Measurements from ENCODE around the gene COPZ1.

Gene COPZ1

DNA sequence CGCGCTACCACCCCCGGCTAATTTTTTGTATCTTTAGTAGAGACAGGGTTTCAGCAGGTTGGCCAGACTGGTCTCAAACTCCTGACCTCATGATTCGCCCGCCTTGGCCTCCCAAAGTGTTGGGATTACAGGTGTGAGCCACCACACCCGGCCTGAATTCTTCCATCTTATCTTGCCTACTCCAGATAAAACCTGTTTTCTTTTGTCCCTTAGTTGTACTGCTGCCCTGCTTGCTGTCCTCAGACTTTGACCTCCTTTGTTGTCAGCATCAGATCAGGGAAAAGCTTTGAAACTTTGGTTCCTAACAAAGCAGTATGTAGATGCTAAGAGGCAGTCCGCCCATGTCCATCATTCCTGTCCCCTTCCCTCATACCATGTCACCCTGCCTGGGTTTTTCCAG, 15.9 kb downstream of the COPZ1 start:
- Histone ChIP-seq H3K4me1 (ENCODE audit: low read length) (peaks cover 9% of the 10 kb centered on the region), H3K79me2 (ENCODE audit: low read length) (no peaks in the 10 kb centered on the region), H3K36me3 (replicated peaks; ENCODE audit: low read depth, low read length) (peaks cover 23% of the 10 kb centered on the region), H3K4me2 (ENCODE audit: low read length) (no peak overlapping the region), H3K4me3 (ENCODE audit: low read length) (no peak overlapping the region), H4K20me1 (ENCODE audit: insufficient read depth, low read length) (0 out of 2 replicates have a peak, but pooled peaks cover 14% of the 10 kb centered on the region), H3K27me3 (ENCODE audit: low read depth, low read length) (no peaks in the 10 kb centered on the region), H2AFZ (ENCODE audit: low read depth, low read length) (no peak overlapping the region), H3K27ac (ENCODE audit: low read length) (no peak overlapping the region), H3K9me3 (ENCODE audit: insufficient read depth, low read length) (no peaks in the 10 kb centered on the region), H3K9ac (ENCODE audit: low read length) (no peak overlapping the region)
- TF ChIP-seq, protein P1, sequence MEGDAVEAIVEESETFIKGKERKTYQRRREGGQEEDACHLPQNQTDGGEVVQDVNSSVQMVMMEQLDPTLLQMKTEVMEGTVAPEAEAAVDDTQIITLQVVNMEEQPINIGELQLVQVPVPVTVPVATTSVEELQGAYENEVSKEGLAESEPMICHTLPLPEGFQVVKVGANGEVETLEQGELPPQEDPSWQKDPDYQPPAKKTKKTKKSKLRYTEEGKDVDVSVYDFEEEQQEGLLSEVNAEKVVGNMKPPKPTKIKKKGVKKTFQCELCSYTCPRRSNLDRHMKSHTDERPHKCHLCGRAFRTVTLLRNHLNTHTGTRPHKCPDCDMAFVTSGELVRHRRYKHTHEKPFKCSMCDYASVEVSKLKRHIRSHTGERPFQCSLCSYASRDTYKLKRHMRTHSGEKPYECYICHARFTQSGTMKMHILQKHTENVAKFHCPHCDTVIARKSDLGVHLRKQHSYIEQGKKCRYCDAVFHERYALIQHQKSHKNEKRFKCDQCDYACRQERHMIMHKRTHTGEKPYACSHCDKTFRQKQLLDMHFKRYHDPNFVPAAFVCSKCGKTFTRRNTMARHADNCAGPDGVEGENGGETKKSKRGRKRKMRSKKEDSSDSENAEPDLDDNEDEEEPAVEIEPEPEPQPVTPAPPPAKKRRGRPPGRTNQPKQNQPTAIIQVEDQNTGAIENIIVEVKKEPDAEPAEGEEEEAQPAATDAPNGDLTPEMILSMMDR (IDR thresholded peaks at IDR 0.05; ENCODE audit: low read depth, low read length) = no peak
- no peak for TF ChIP-seq EZH2phosphoT487 (IDR thresholded peaks at IDR 0.05; ENCODE audit: low read depth)

DNA sequence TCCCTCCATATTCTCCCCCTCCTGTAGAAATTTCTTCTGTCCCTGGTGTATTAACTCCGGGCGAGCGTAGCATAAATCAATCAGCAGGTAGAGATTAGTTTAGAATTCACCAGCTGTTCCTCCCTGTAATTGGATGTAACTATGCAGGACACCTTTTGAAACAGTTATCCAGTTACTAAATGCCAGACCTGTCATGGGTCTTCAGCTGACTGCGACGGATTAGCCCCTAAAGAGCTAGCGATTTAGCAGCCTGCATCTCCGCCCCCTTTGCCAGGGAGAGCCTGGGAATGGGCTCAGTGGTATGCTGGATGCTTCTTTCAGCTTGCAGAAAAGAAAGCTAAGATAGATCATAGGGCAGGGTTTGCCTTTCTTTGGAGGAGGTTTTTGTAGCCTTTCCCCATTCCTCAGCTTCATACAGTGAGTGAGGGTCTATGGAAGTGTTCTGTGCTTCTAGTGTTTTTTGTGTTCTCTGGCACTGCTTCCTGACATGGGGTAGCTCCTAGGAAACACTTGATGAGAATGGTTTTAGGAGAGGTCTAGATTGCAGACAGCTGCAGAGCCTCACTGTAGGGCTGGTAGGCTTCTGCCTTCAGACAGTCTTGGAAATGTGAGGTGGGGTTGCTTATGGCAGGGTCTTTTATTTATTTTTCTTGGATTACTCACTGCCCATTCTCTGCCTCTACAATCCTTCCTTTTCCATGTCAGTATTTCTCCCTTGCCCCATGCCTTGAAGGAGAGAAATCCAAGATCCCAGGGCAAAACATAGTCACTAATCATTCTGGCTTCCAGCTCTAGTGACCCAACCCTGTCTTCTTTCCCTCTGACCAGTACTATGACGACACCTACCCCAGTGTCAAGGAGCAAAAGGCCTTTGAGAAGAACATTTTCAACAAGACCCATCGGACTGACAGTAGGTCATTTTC, 16.7 kb downstream of the COPZ1 start:
- Histone ChIP-seq H3K27ac (ENCODE audit: low read length) (no peak overlapping the region), H3K9ac (ENCODE audit: low read length) (no peak overlapping the region), H3K4me1 (ENCODE audit: low read length) (peaks cover 9% of the 10 kb centered on the region), H3K27me3 (ENCODE audit: low read depth, low read length) (no peaks in the 10 kb centered on the region), H3K9me3 (ENCODE audit: insufficient read depth, low read length) (no peaks in the 10 kb centered on the region), H3K79me2 (ENCODE audit: low read length) (no peaks in the 10 kb centered on the region), H2AFZ (ENCODE audit: low read depth, low read length) (no peak overlapping the region), H3K36me3 (replicated peaks; ENCODE audit: low read depth, low read length) (peaks cover 23% of the 10 kb centered on the region), H3K4me3 (ENCODE audit: low read length) (no peak overlapping the region), H3K4me2 (ENCODE audit: low read length) (no peak overlapping the region), H4K20me1 (ENCODE audit: insufficient read depth, low read length) (0 out of 2 replicates have a peak, but pooled peaks cover 14% of the 10 kb centered on the region)
- no peak for TF ChIP-seq EZH2phosphoT487 (IDR thresholded peaks at IDR 0.05; ENCODE audit: low read depth)
- TF ChIP-seq, protein P1 (IDR thresholded peaks at IDR 0.05; ENCODE audit: low read depth, low read length) = no peak

DNA sequence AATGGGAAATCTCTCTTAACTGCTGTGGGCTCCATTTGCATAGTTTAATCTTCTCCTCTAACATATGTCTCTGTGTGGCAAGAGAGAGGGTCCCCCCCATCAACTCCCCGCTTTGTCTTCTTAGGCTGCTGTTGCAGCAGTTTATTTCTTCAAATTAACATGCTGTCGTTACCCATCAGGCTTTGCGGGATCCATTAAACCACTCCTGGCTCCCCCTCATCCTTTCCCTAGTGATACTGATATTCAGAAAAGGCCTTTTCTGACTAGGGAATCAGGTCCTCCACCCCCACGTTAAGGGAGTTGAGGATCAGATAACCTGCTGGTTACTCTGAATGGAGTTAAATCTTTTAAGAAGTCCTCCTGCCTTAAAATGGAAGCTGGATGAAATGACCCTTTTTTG, 24.1 kb downstream of the COPZ1 start:
- Histone ChIP-seq H3K9ac (ENCODE audit: low read length) (no peak overlapping the region), H3K27me3 (ENCODE audit: low read depth, low read length) (no peaks in the 10 kb centered on the region), H3K4me1 (ENCODE audit: low read length) (peaks cover 12% of the 10 kb centered on the region), H2AFZ (ENCODE audit: low read depth, low read length) (no peak overlapping the region), H3K9me3 (ENCODE audit: insufficient read depth, low read length) (no peaks in the 10 kb centered on the region), H3K4me2 (ENCODE audit: low read length) (no peak overlapping the region), H3K36me3 (replicated peaks; ENCODE audit: low read depth, low read length) (peaks cover 41% of the 10 kb centered on the region), H3K79me2 (ENCODE audit: low read length) (no peaks in the 10 kb centered on the region), H3K27ac (ENCODE audit: low read length) (no peak overlapping the region), H3K4me3 (ENCODE audit: low read length) (no peak overlapping the region), H4K20me1 (ENCODE audit: insufficient read depth, low read length) (0 out of 2 replicates have a peak, but pooled peaks cover 4% of the 10 kb centered on the region)
- no peak for TF ChIP-seq EZH2phosphoT487 (IDR thresholded peaks at IDR 0.05; ENCODE audit: low read depth)
- TF ChIP-seq, protein P1 (IDR thresholded peaks at IDR 0.05; ENCODE audit: low read depth, low read length) = no peak

DNA sequence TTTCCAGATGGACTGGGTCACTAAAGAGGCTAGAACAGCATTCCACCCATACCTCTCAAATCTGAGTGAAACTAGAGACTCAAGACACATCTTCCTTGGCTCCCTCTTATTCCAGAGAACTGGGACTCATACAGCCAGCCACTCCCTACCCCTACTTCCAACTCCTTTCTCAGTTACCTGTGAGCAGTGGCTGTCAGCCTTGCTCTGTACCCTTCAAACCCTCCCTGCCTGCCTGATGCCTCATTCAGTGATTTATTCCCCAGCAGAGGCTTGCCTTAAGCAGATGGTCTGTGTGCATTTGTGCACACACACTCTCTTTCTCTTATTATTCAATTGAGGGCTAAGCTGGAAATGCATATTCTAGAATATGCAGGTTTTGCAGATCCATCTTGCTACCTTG, 24.7 kb downstream of the COPZ1 start:
- 0 out of 2 replicates have a peak, but pooled peaks cover 4% of the 10 kb centered on the region for H4K20me1 ChIP-seq (ENCODE audit: insufficient read depth, low read length)
- peaks cover 11% of the 10 kb centered on the region for H3K4me1 ChIP-seq (ENCODE audit: low read length)
- H3K79me2 ChIP-seq (ENCODE audit: low read length) = no peaks in the 10 kb centered on the region
- H3K4me3 ChIP-seq (ENCODE audit: low read length) = no peak overlapping the region
- H2AFZ ChIP-seq (ENCODE audit: low read depth, low read length) = no peak overlapping the region
- H3K27me3 ChIP-seq (ENCODE audit: low read depth, low read length) = no peaks in the 10 kb centered on the region
- H3K4me2 ChIP-seq (ENCODE audit: low read length) = no peak overlapping the region
- H3K27ac ChIP-seq (ENCODE audit: low read length) = no peak overlapping the region
- TF ChIP-seq, protein P1 (IDR thresholded peaks at IDR 0.05; ENCODE audit: low read depth, low read length) = no peak
- no peak for TF ChIP-seq EZH2phosphoT487 (IDR thresholded peaks at IDR 0.05; ENCODE audit: low read depth)
- no peak overlapping the region for H3K9ac ChIP-seq (ENCODE audit: low read length)
- H3K9me3 ChIP-seq (ENCODE audit: insufficient read depth, low read length) = no peaks in the 10 kb centered on the region
- H3K36me3 ChIP-seq (replicated peaks; ENCODE audit: low read depth, low read length) = peaks cover 40% of the 10 kb centered on the region

All from OCI-LY3 (cell line).